GM12878 (cell line): ENCODE results near the gene RALB. TPM values are rescaled to one million over a fixed set of nuclear protein-coding genes. Genes with fewer than 3 reads are reported as not detected.

Experiments
- ATAC-seq: fragments of 200-7000 bp; cut with Tn5 transposase; 3 replicates; pipeline ENCODE4 v1.9.1; 2020; ENCODE audit warnings: mild to moderate bottlenecking, moderate library complexity
- BruUV-seq: library from RNA; stranded (reverse); fragments of 400-500 nt; replicated peaks from 2 replicates; lab custom pipeline; 2021; lab: Mats Ljungman, UMichigan
- CTCF ChIA-PET: fragments of 300-600 bp; sonication (Branson Sonifier 250); formaldehyde crosslinking; extraction: SDS; loops from one replicate; lab custom pipeline; 2021; ENCODE audit warnings: inconsistent platforms; lab: Yijun Ruan, JAX
- POLR2A ChIA-PET: fragments of 350-600 bp; formaldehyde crosslinking; extraction: SDS; loops from one replicate; lab custom pipeline; 2021; ENCODE audit warnings: inconsistent platforms; lab: Charles Lee
- RAD21 ChIA-PET: fragments of 300-600 bp; sonication (Branson Sonifier 250); formaldehyde crosslinking; loops from one replicate; lab custom pipeline; 2023; ENCODE audit warnings: antibody characterized with exemption; ENCODE audit not compliant: unreplicated experiment; lab: Charles Lee
- SMC1A ChIA-PET: fragments of 300-600 bp; sonication (Branson Sonifier 250); formaldehyde crosslinking; loops from one replicate; lab custom pipeline; 2023; ENCODE audit not compliant: unreplicated experiment, uncharacterized antibody; lab: Charles Lee
- DNase-seq: peaks from one replicate; pipeline ENCODE4 v3.0.0-alpha.2; 2011; ENCODE audit warnings: low read depth, low spot score
- FAIRE-seq: peaks from 3 replicates; lab custom pipeline; 2011; peaks lifted over from hg19 to GRCh38; lab: Jason Lieb, UNC
- H2AFZ ChIP-seq: 2 replicates; pipeline ENCODE4 v1.6.0; 2011; ENCODE audit warnings: low read depth, low read length, control low read depth; ENCODE audit not compliant: control insufficient read depth
- H3K27ac ChIP-seq: 2 replicates; pipeline ENCODE4 v1.5.1; 2011; ENCODE audit warnings: control low read depth; ENCODE audit not compliant: control insufficient read depth, insufficient read depth
- H3K27me3 ChIP-seq, 2 experiments: replicated peaks in 1 of 2; 2 replicates each; pipeline versions ENCODE4 v1.6.0 to v1.6.1; 2011; ENCODE audit warnings: low read length in 1 of 2; ENCODE audit not compliant: control insufficient read depth in 2 of 2, insufficient read depth in 2 of 2
- H3K36me3 ChIP-seq, 2 experiments: 2 replicates each; pipeline ENCODE4 v1.5.1; 2011; ENCODE audit warnings: low read length in 1 of 2; ENCODE audit not compliant: control insufficient read depth in 2 of 2, insufficient read depth in 2 of 2
- H3K4me1 ChIP-seq: 2 replicates; pipeline ENCODE4 v1.6.1; 2011; ENCODE audit warnings: mild to moderate bottlenecking, low read length, moderate library complexity, mixed read lengths; ENCODE audit not compliant: control insufficient read depth, insufficient read depth
- H3K4me2 ChIP-seq: 2 replicates; pipeline ENCODE4 v1.6.0; 2011; ENCODE audit warnings: control low read depth; ENCODE audit not compliant: control insufficient read depth, insufficient read depth
- H3K4me3 ChIP-seq: fragments of 200-600 bp; sonication (generic); 2 replicates; pipeline ENCODE4 v1.5.1; 2016
- H3K79me2 ChIP-seq: 2 replicates; pipeline ENCODE4 v1.6.0; 2011; ENCODE audit warnings: low read length; ENCODE audit not compliant: control insufficient read depth, insufficient read depth
- H3K9ac ChIP-seq: 2 replicates; pipeline ENCODE4 v1.8.0; 2011; ENCODE audit warnings: low read length, control low read depth, mixed read lengths; ENCODE audit not compliant: control insufficient read depth, insufficient read depth
- H3K9me3 ChIP-seq: replicated peaks from 3 replicates; pipeline ENCODE4 v1.5.1; 2011; ENCODE audit warnings: mild to moderate bottlenecking, low read length; ENCODE audit not compliant: control insufficient read depth, insufficient read depth
- H4K20me1 ChIP-seq: 2 replicates; pipeline ENCODE4 v1.6.0; 2011; ENCODE audit not compliant: control insufficient read depth, insufficient read depth
- BRCA1 ChIP-seq: IDR thresholded peaks from 2 replicates; pipeline ENCODE4 v1.6.1; 2011; ENCODE audit warnings: low read depth, low read length, improper control_type of control experiment
- CBFB ChIP-seq: IDR thresholded peaks from 2 replicates; pipeline ENCODE4 v1.6.1; 2016; ENCODE audit warnings: antibody characterized with exemption, low read depth
- CHD2 ChIP-seq: IDR thresholded peaks from 2 replicates; pipeline ENCODE4 v1.6.1; 2011; ENCODE audit warnings: low read depth, low read length, improper control_type of control experiment, borderline replicate concordance
- EED ChIP-seq: sonication (generic); IDR thresholded peaks from 2 replicates; pipeline ENCODE4 v1.6.1; 2016; ENCODE audit warnings: antibody characterized with exemption, low read depth
- EP300 ChIP-seq, 2 experiments: fragments of 150-350 bp in 1 of 2; IDR thresholded peaks; 2 replicates each; pipeline ENCODE4 v1.6.1; 2011 to 2012; ENCODE audit warnings: low read depth in 2 of 2, low read length in 2 of 2, borderline replicate concordance in 1 of 2, improper control_type of control experiment in 1 of 2, inconsistent platforms in 1 of 2; ENCODE audit not compliant: control insufficient read depth in 1 of 2
- IKZF1 ChIP-seq: fragments of 450-650 bp; conservative IDR thresholded peaks from 2 replicates; pipeline ENCODE4 v1.6.1; 2017; ENCODE audit warnings: antibody characterized with exemption, mild to moderate bottlenecking
- JUND ChIP-seq: IDR thresholded peaks from 2 replicates; pipeline ENCODE4 v1.6.1; 2012; ENCODE audit warnings: low read depth, mild to moderate bottlenecking, low read length, improper control_type of control experiment, moderate library complexity
- NFXL1 ChIP-seq: fragments of 450-650 bp; IDR thresholded peaks from 2 replicates; pipeline ENCODE4 v1.6.1; 2017; ENCODE audit warnings: antibody characterized with exemption, mild to moderate bottlenecking, borderline replicate concordance
- POU2F2 ChIP-seq: IDR thresholded peaks from 3 replicates; pipeline ENCODE4 v1.6.1; 2011; ENCODE audit warnings: low read depth, mild to moderate bottlenecking, low read length, borderline replicate concordance
- RELA ChIP-seq: fragments of 450-650 bp; IDR thresholded peaks from 2 replicates; pipeline ENCODE4 v1.8.0; 2014; ENCODE audit warnings: borderline replicate concordance; ENCODE audit not compliant: partially characterized antibody
- SMAD5 ChIP-seq: IDR thresholded peaks from 2 replicates; pipeline ENCODE4 v1.6.1; 2016; ENCODE audit warnings: antibody characterized with exemption, low read depth
- STAT3 ChIP-seq: IDR thresholded peaks from 2 replicates; pipeline ENCODE4 v1.6.1; 2011; ENCODE audit warnings: low read depth, low read length, improper control_type of control experiment
- TBL1XR1 ChIP-seq: IDR thresholded peaks from 2 replicates; pipeline ENCODE4 v1.6.1; 2012; ENCODE audit warnings: low read depth, low read length, improper control_type of control experiment
- WRNIP1 ChIP-seq: IDR thresholded peaks from 2 replicates; pipeline ENCODE4 v1.6.1; 2011; ENCODE audit warnings: low read depth, low read length, improper control_type of control experiment, borderline replicate concordance
- ZBED1 ChIP-seq: IDR thresholded peaks from 2 replicates; pipeline ENCODE4 v1.6.1; 2016; ENCODE audit warnings: borderline replicate concordance
- ZZZ3 ChIP-seq: IDR thresholded peaks from 2 replicates; pipeline ENCODE4 v1.6.1; 2011; ENCODE audit warnings: low read depth; ENCODE audit not compliant: control insufficient read depth, insufficient read length
- WGBS: methylation state at CpG from one replicate; pipeline ENCODE4 v1.1.6; 2016; ENCODE audit warnings: low lambda C conversion rate; ENCODE audit not compliant: insufficient replicate concordance, insufficient coverage; ENCODE audit errors: missing lambda C conversion rate; 5-methylcytosine and 5-hydroxymethylcytosine counted together
- in situ Hi-C: fragments of 300-500 bp; cut with MboI; formaldehyde crosslinking; loops from 9 replicates; pipeline ENCODE4 v1.14.3; 2018; ENCODE audit warnings: mixed read lengths
- intact Hi-C: fragments of 100-400 bp; cut with micrococcal nuclease; formaldehyde crosslinking; loops from one replicate; pipeline ENCODE4 v1.14.2; 2022; ENCODE audit not compliant: unreplicated experiment
- polyA plus RNA-seq, 11 experiments: library from polyadenylated mRNA; depleted of rRNA in 4 of 11; unstranded in 6 of 11; stranded (reverse) in 5 of 11; fragments of >200 nt; fragmentation: Nextera tagmentation in 4 of 11; fragmentation: Illumina TruSeq in 1 of 11; extraction: Ambion mirVana in 4 of 11; extraction: Trizol in 1 of 11; gene quantifications; 1 replicate in 1 of 11; 2 replicates in 10 of 11; pipeline versions ENCODE4 v1.2.1 to v1.2.3, GENCODE V29; 2011 to 2016; ENCODE audit warnings: inconsistent platforms in 2 of 11, missing spikeins in 2 of 11, low read depth in 1 of 11
- total RNA-seq, 4 experiments: library from RNA; depleted of rRNA in 3 of 4; stranded (reverse); fragments of >200 nt in 3 of 4; fragmentation: Illumina TruSeq in 1 of 4; extraction: Trizol in 1 of 4; gene quantifications; 2 replicates each; pipeline versions ENCODE4 v1.2.1 to v1.2.3, GENCODE V29; 2013 to 2021
- TF ChIP-seq, protein P1 (sequence below): fragments of 450-650 bp; IDR thresholded peaks from 2 replicates; pipeline ENCODE4 v1.6.1; 2017; ENCODE audit warnings: low read depth, mild to moderate bottlenecking, moderate library complexity
- TF ChIP-seq, protein P2 (sequence below): IDR thresholded peaks from 2 replicates; pipeline ENCODE4 v1.6.1; 2011; ENCODE audit warnings: low read depth, mild to moderate bottlenecking, low read length, moderate library complexity, borderline replicate concordance; ENCODE audit errors: extremely low read depth
- TF ChIP-seq, protein P3 (sequence below): IDR thresholded peaks from 2 replicates; pipeline ENCODE4 v1.6.1; 2011; ENCODE audit warnings: borderline replicate concordance, low read depth, mild to moderate bottlenecking, moderate library complexity, mixed read lengths, low read length; ENCODE audit not compliant: insufficient read depth; ENCODE audit errors: extremely low read length
- TF ChIP-seq, protein P4 (sequence below): fragments of 450-650 bp; IDR thresholded peaks from 2 replicates; pipeline ENCODE4 v1.6.1; 2014; ENCODE audit warnings: mild to moderate bottlenecking

Gene RALB
- total and polyA plus RNA-seq, 10 of the 15 experiments (the other 5 are each of a cell fraction or from before 2014, with no cell fraction given), result 8.3 to 54.0 (median 24.2) TPM

DNA sequence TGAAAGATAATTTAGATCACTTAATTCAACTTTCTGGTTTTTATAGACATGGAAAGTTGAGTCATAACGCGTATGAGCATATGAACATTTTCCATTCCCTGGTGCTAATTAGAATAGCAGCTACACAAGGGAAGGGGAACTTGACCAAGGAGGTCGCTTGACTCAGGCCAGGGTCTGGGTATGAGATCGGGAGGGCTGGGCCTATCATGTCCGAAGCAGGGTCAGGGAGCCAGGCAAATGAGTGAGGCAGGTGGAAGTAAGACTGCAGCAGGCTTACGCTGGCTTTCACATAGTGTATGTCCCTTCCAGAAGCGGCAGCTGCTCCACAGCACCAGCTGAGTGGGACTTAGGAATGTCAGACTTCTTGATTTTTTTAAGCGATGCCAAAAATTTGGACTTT is 14.7 kb downstream of the RALB start:
- in situ Hi-C loops (no loop called here), intact Hi-C loops (no loop called here)
- ChIA-PET SMC1A (interaction anchor here (0.9 to 3.7 kb wide), 3 partner anchors 11 to 35 kb away, joined by 3 to 25 read pairs (median 5); no protein-coding TSS in a partner anchor), POLR2A (no interaction called here), CTCF (no interaction called here), RAD21 (no interaction called here)
- H3K27me3 ChIP-seq, result no peaks in the 10 kb centered on the region
- H3K4me2 ChIP-seq, result no peak overlapping the region
- DNase-seq (no peak), ATAC-seq (no peak), FAIRE-seq (no peak)
- peaks cover 2% of the 10 kb centered on the region for H3K4me1 ChIP-seq
- H2AFZ ChIP-seq, result no peak overlapping the region
- no peaks in the 10 kb centered on the region for H4K20me1 ChIP-seq
- no peak overlapping the region for H3K9ac ChIP-seq
- 90% methylated on average over 8 of the region's 8 CpGs for WGBS
- peaks cover 0 to 4% of the 10 kb centered on the region in 2 experiments; a peak in 1 of 4 replicates for H3K36me3 ChIP-seq
- H3K79me2 ChIP-seq, result peaks cover 18% of the 10 kb centered on the region
- no peak overlapping the region for H3K4me3 ChIP-seq
- BruUV-seq, result no TSS peak
- H3K9me3 ChIP-seq, result peaks cover 5% of the 10 kb centered on the region; the same call in 2 of the 3 replicates
- H3K27ac ChIP-seq, result no peak overlapping the region
- TF ChIP-seq BRCA1 (no peak), EP300 (IDR thresholded peaks at IDR 0.05; ENCODE audit: borderline replicate concordance in 1 of 2, control insufficient read depth in 1 of 2, low read depth in 2 of 2, low read length in 2 of 2) (no peak), STAT3 (no peak), CHD2 (no peak), POU2F2 (no peak), WRNIP1 (no peak), NFXL1 (no peak), SMAD5 (no peak), CBFB (no peak), RELA (no peak), IKZF1 (no peak), ZZZ3 (no peak), JUND (no peak), TBL1XR1 (no peak), ZBED1 (no peak), EED (no peak)
- TF ChIP-seq, protein P1, sequence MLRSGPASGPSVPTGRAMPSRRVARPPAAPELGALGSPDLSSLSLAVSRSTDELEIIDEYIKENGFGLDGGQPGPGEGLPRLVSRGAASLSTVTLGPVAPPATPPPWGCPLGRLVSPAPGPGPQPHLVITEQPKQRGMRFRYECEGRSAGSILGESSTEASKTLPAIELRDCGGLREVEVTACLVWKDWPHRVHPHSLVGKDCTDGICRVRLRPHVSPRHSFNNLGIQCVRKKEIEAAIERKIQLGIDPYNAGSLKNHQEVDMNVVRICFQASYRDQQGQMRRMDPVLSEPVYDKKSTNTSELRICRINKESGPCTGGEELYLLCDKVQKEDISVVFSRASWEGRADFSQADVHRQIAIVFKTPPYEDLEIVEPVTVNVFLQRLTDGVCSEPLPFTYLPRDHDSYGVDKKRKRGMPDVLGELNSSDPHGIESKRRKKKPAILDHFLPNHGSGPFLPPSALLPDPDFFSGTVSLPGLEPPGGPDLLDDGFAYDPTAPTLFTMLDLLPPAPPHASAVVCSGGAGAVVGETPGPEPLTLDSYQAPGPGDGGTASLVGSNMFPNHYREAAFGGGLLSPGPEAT, result no peak
- TF ChIP-seq, protein P2, sequence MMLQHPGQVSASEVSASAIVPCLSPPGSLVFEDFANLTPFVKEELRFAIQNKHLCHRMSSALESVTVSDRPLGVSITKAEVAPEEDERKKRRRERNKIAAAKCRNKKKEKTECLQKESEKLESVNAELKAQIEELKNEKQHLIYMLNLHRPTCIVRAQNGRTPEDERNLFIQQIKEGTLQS, result no peak
- TF ChIP-seq, protein P3, sequence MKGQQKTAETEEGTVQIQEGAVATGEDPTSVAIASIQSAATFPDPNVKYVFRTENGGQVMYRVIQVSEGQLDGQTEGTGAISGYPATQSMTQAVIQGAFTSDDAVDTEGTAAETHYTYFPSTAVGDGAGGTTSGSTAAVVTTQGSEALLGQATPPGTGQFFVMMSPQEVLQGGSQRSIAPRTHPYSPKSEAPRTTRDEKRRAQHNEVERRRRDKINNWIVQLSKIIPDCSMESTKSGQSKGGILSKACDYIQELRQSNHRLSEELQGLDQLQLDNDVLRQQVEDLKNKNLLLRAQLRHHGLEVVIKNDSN, result no peak
- TF ChIP-seq, protein P4, sequence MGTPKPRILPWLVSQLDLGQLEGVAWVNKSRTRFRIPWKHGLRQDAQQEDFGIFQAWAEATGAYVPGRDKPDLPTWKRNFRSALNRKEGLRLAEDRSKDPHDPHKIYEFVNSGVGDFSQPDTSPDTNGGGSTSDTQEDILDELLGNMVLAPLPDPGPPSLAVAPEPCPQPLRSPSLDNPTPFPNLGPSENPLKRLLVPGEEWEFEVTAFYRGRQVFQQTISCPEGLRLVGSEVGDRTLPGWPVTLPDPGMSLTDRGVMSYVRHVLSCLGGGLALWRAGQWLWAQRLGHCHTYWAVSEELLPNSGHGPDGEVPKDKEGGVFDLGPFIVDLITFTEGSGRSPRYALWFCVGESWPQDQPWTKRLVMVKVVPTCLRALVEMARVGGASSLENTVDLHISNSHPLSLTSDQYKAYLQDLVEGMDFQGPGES, result no peak
- TF ChIP-seq, all 136 proteins: peak for 0
